GM21526 (cell line): Measurements from ENCODE around the gene ANKRD65.
"Not testable (repeated sequence)": the region's sequence is repeated elsewhere in the genome, so short reads cannot be mapped to it uniquely, and the experiment has no call there.

Source experiments
- ATAC-seq: cut with Tn5 transposase; IDR thresholded peaks from one replicate; pipeline ENCODE4 v1.9.1; 2021; ENCODE audit warnings: moderate library complexity; ENCODE audit not compliant: unreplicated experiment, low FRiP score

Gene ANKRD65

GRCh38 chr1:1399187-1399871 lies 21.7 kb downstream of the ANKRD65 start, which contains the start of gene CCNL2:
Gene CCNL2 (minus strand): TSS chr1:1399335. CDS start chr1:1399306, 29 bp downstream.
- peak; percentile 91 for ATAC-seq

GRCh38 chr1:1398677-1399186 lies 22.3 kb downstream of the ANKRD65 start:
- peak; percentile 9 for ATAC-seq

- ATAC-seq: no peak
Observed at GRCh38 chr1:1397839-1398523, 23.1 kb downstream of the ANKRD65 start.

- ATAC-seq: no peak
Observed at GRCh38 chr1:1395166-1395565, 25.9 kb downstream of the ANKRD65 start.

GRCh38 chr1:1394116-1394515 lies 27.0 kb downstream of the ANKRD65 start:
- ATAC-seq: no peak

GRCh38 chr1:1393428-1393827 lies 27.6 kb downstream of the ANKRD65 start:
- no peak for ATAC-seq

GRCh38 chr1:1393014-1393413 lies 28.1 kb downstream of the ANKRD65 start:
- no peak for ATAC-seq

GRCh38 chr1:1391225-1391624 lies 29.9 kb downstream of the ANKRD65 start:
- no peak for ATAC-seq

- ATAC-seq: no peak
Observed at GRCh38 chr1:1390675-1391074, 30.4 kb downstream of the ANKRD65 start.

GRCh38 chr1:1388078-1388472 lies 33.0 kb downstream of the ANKRD65 start:
- no peak for ATAC-seq

- ATAC-seq: no peak
Observed at GRCh38 chr1:1387098-1388077, 33.7 kb downstream of the ANKRD65 start.

GRCh38 chr1:1385931-1386330 lies 35.1 kb downstream of the ANKRD65 start:
- no peak for ATAC-seq

- not testable (repeated sequence) for ATAC-seq
Observed at GRCh38 chr1:1385339-1385738, 35.7 kb downstream of the ANKRD65 start.

GRCh38 chr1:1381294-1381693 lies 39.8 kb downstream of the ANKRD65 start:
- ATAC-seq: no peak

GRCh38 chr1:1380860-1381259 lies 40.2 kb downstream of the ANKRD65 start:
- no peak for ATAC-seq

- no peak for ATAC-seq
Observed at GRCh38 chr1:1377540-1378205, 43.4 kb downstream of the ANKRD65 start.

- ATAC-seq: no peak
Observed at GRCh38 chr1:1376551-1377226, 44.4 kb downstream of the ANKRD65 start.

GRCh38 chr1:1374929-1375662 lies 46.0 kb downstream of the ANKRD65 start, which contains the start of gene AURKAIP1:
Gene AURKAIP1 (minus strand): TSS chr1:1375207. CDS start chr1:1374756, 451 bp downstream.
- ATAC-seq: peak; percentile 76

- ATAC-seq: peak; percentile 2
Observed at GRCh38 chr1:1374589-1374928, 46.5 kb downstream of the ANKRD65 start.
